NCI-H524 treated with DMSO at 0.1 percent for 48 hours (cell line): ENCODE results near the gene RHOXF2.
"Not testable (repeated sequence)": the region's sequence is repeated elsewhere in the genome, so short reads cannot be mapped to it uniquely, and the experiment has no call there.

Experiments used
- DNase-seq: peaks from one replicate; lab custom pipeline; 2025; lab: John Stamatoyannopoulos, UW

RHOXF2 gene

GRCh38 chrX:120158313-120158712, at the start of gene RHOXF2:
RHOXF2 (plus strand) TSS chrX:120158613; CDS start chrX:120158751, 138 bp downstream.
- not testable (repeated sequence) for DNase-seq

GRCh38 chrX:120109378-120109777, 49.0 kb upstream of the RHOXF2 start:
- no peak for DNase-seq

GRCh38 chrX:120111611-120112010, 46.8 kb upstream of the RHOXF2 start:
- DNase-seq: no peak

- no peak for DNase-seq
These were observed 42.9 kb upstream of the RHOXF2 start, which contains the start of gene RHOXF1 for GRCh38 chrX:120115438-120115963. RHOXF1 (minus strand) TSS chrX:120115913; CDS start chrX:120115862, 51 bp downstream.

GRCh38 chrX:120120223-120120622, 38.2 kb upstream of the RHOXF2 start:
- no peak for DNase-seq

GRCh38 chrX:120125444-120125843, 33.0 kb upstream of the RHOXF2 start:
- DNase-seq: no peak

GRCh38 chrX:120128306-120128846, 30.0 kb upstream of the RHOXF2 start:
- DNase-seq: not testable (repeated sequence)

- DNase-seq: no peak
These were observed 22.3 kb upstream of the RHOXF2 start for GRCh38 chrX:120136128-120136527.

GRCh38 chrX:120136840-120137239, 21.6 kb upstream of the RHOXF2 start:
- DNase-seq: no peak

- no peak for DNase-seq
These were observed 21.0 kb upstream of the RHOXF2 start for GRCh38 chrX:120137439-120137838.

GRCh38 chrX:120140293-120140981, 18.0 kb upstream of the RHOXF2 start:
- DNase-seq: no peak

GRCh38 chrX:120144178-120144844, 14.1 kb upstream of the RHOXF2 start:
- DNase-seq: no peak

GRCh38 chrX:120145295-120145925, 13.0 kb upstream of the RHOXF2 start:
- DNase-seq: no peak

- not testable (repeated sequence) for DNase-seq
These were observed 12.1 kb upstream of the RHOXF2 start for GRCh38 chrX:120146323-120146722.

- DNase-seq: no peak
These were observed 10.9 kb upstream of the RHOXF2 start for GRCh38 chrX:120147537-120147936.

- not testable (repeated sequence) for DNase-seq
These were observed 8.2 kb upstream of the RHOXF2 start for GRCh38 chrX:120150109-120150744.

GRCh38 chrX:120159086-120159485, 673 bp downstream of the RHOXF2 start:
- DNase-seq: not testable (repeated sequence)

- not testable (repeated sequence) for DNase-seq
These were observed 34.8 kb downstream of the RHOXF2 start for GRCh38 chrX:120193254-120193653.

- DNase-seq: not testable (repeated sequence)
These were observed 35.3 kb downstream of the RHOXF2 start for GRCh38 chrX:120193720-120194119.

- DNase-seq: not testable (repeated sequence)
These were observed 37.4 kb downstream of the RHOXF2 start for GRCh38 chrX:120195786-120196185.

GRCh38 chrX:120196626-120197283, 38.3 kb downstream of the RHOXF2 start:
- DNase-seq: not testable (repeated sequence)
